SK-N-MC (cell line): ENCODE measurements around the gene APOA1.

Experiments used
- DNase-seq: peaks from one replicate; pipeline ENCODE4 v3.0.0-alpha.2; 2011; ENCODE audit warnings: low read depth, low spot score
- H3K27ac ChIP-seq: fragments of 200-600 bp; sonication (generic); 2 replicates; pipeline ENCODE4 v1.5.1; 2016; ENCODE audit warnings: mixed run types
- H3K36me3 ChIP-seq: fragments of 200-600 bp; sonication (generic); 2 replicates; pipeline ENCODE4 v1.6.1; 2017; ENCODE audit warnings: antibody characterized with exemption, low read length, mixed read lengths; ENCODE audit not compliant: insufficient read depth
- H3K4me3 ChIP-seq: fragments of 200-600 bp; sonication (generic); 2 replicates; pipeline ENCODE4 v1.5.1; 2016
- H3K9ac ChIP-seq: fragments of 200-600 bp; sonication (generic); 2 replicates; pipeline ENCODE4 v1.8.0; 2017; ENCODE audit warnings: mixed run types, mixed read lengths; ENCODE audit not compliant: insufficient read length
- H3K9me3 ChIP-seq: fragments of 200-600 bp; sonication (generic); 2 replicates; pipeline ENCODE4 v1.6.1; 2017; ENCODE audit warnings: low read depth, mild to moderate bottlenecking, antibody characterized with exemption, low read length, moderate library complexity, mixed read lengths
- EZH2 ChIP-seq: fragments of 200-600 bp; sonication (generic); IDR thresholded peaks from one replicate; pipeline ENCODE4 v1.6.1; 2017; ENCODE audit warnings: antibody characterized with exemption
- FOXP2 ChIP-seq: optimal IDR thresholded peaks from 2 replicates; pipeline ENCODE3; 2011; ENCODE audit warnings: mild to moderate bottlenecking, moderate library complexity; ENCODE audit not compliant: insufficient read depth; ENCODE audit errors: extremely low read length, control extremely low read depth
- POLR2AphosphoS5 ChIP-seq: IDR thresholded peaks from 2 replicates; pipeline ENCODE4 v1.6.1; 2012; ENCODE audit warnings: mild to moderate bottlenecking, low read depth, low read length, borderline replicate concordance

The APOA1 gene

DNA sequence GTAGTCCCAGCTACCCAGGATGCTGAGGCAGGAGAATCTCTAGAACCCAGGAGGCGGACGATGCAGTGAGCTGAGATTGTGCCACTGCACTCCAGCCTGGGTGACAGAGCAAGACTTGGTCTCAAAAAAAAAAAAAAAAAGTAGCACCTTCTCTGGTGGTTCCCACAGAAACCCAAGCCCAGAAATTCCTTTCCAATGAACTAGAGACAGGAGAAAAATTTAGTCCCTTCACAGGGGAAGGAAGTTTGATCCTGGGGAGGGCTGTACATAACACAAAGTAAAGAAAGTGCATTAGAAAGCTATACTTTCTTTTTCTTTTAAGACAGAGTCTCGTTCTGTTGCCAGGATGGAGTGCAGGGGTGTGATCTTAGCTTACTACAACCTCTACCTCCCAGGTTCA lies 25.5 kb upstream of the APOA1 start:
- Histone ChIP-seq H3K9me3 (no peaks in the 10 kb centered on the region), H3K36me3 (peaks cover 72% of the 10 kb centered on the region)
- DNase-seq, result no peak

DNA sequence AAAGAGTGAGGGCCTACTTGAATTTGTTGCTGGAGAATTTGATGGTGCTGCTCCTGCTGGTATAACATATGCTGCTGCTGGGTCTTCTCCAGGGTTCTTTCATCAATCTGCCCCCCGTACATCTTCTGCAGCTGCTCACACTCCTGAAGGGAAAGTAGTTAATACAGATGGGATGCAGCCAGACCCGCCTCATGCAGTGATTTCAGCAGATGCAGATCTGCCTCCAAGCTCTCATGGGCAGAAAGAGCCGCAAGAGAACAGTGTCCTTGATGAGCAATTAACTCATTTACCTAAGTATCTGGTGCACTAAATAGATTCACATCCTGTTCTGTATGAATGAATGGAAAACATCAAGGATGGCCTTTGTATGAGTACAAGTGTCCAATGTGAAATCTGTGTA lies 24.8 kb upstream of the APOA1 start:
- TF ChIP-seq EZH2, result no peak
- no peak for TF ChIP-seq FOXP2
- TF ChIP-seq POLR2AphosphoS5, result no peak
- H3K36me3 ChIP-seq, result peaks cover 72% of the 10 kb centered on the region
- no peak for DNase-seq

More for the DNA sequence above, 25.5 kb upstream of the APOA1 start:
- Histone ChIP-seq H3K27ac (no peak overlapping the region), H3K4me3 (no peak overlapping the region), H3K9ac (no peak overlapping the region)
- TF ChIP-seq FOXP2 (no peak), POLR2AphosphoS5 (no peak), EZH2 (no peak)

DNA sequence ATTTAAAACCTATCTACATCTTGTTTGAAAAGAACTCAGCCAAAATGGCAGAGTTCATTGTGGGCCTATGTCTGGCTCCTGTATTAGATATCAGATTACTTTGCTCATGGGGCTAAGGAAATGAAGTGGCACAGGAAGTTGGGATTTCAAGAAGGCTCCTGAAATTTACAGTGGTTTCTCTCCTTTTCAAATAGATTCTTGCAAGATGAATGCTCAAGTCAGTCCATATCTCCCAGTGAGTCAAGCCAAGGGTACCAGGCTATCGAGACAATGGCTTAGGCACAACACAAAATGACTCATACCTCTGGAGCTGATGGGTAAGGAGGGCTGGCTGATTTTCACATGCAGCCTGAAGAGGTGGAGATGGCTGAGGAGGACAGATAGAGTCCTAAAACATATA lies 24.1 kb upstream of the APOA1 start:
- no peak overlapping the region for H3K9ac ChIP-seq
- no peak for DNase-seq
- peaks cover 68% of the 10 kb centered on the region for H3K36me3 ChIP-seq
- no peak overlapping the region for H3K27ac ChIP-seq
- no peak overlapping the region for H3K4me3 ChIP-seq
- H3K9me3 ChIP-seq, result no peaks in the 10 kb centered on the region
- TF ChIP-seq FOXP2, result no peak
- TF ChIP-seq EZH2, result no peak
- no peak for TF ChIP-seq POLR2AphosphoS5

More for the DNA sequence above, 24.8 kb upstream of the APOA1 start:
- Histone ChIP-seq H3K4me3 (no peak overlapping the region), H3K9me3 (no peaks in the 10 kb centered on the region), H3K27ac (no peak overlapping the region), H3K9ac (no peak overlapping the region)

DNA sequence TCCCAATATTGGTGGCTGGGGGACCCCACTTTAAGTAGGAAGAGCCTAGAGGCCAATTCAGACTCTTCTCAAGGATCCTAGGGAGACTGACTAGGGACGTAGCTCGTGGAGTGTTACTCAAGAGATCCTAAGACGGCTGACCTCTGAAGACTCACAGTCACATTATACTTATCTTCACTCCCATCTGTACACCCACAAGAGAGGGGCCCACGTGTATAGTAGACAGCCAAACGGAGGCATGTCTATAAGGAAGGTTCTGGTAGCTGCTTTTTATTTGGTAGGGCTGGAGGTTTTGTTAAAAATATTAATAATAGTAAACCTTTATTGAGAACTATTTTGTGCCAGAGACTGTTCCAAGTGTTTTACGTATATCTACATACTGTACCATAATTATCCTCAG lies 22.9 kb upstream of the APOA1 start:
- TF ChIP-seq POLR2AphosphoS5 (no peak), EZH2 (no peak), FOXP2 (no peak)
- peaks cover 68% of the 10 kb centered on the region for H3K36me3 ChIP-seq

DNA sequence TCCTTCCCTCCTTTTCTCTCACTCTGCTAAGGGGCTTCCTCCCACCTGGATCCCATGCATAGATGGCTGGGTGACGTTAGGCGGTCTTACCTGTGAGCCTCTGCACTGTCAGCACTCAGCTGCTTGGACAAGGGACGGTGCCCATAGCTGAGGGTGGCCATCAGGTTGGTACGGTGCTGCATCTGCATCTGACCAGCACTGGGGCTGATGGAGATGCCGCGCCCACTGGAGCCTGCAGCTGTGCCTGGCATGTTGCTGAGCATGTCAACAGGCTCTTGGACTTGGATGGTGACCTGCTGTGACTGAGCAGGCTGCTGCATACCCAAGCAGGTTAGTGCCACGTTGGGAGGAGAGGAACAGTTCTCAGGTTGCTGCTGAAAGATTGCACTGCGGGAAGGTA lies 21.8 kb upstream of the APOA1 start:
- no peak for DNase-seq
- no peaks in the 10 kb centered on the region for H3K9me3 ChIP-seq
- H3K36me3 ChIP-seq, result peaks cover 61% of the 10 kb centered on the region
- H3K9ac ChIP-seq, result no peak overlapping the region
- TF ChIP-seq FOXP2, result no peak
- no peak for TF ChIP-seq POLR2AphosphoS5
- no peak for TF ChIP-seq EZH2
- H3K27ac ChIP-seq, result no peak overlapping the region
- H3K4me3 ChIP-seq, result no peak overlapping the region

More for the DNA sequence above, 22.9 kb upstream of the APOA1 start:
- Histone ChIP-seq H3K9ac (no peak overlapping the region), H3K9me3 (no peaks in the 10 kb centered on the region), H3K27ac (no peak overlapping the region), H3K4me3 (no peak overlapping the region)
- no peak for DNase-seq

DNA sequence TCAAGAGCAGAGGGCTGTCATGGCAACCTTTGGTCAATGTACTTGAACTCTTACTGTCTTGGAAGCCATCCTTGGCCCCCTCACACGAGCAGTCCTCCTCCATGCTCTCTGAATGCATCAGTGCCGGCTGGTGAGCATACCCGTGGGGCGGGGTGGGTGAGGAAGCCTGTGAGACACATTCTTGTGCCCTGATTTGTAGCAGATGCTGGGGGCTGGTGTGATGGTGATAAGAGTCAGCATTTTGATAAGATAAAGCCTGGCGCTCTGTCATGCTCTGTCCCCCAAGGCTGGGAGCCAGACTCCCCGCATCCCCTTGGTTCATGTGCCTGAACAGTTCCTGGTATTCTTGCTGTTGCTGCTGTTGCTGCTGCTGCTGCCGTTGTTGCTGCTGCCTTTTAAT lies 20.5 kb upstream of the APOA1 start:
- Histone ChIP-seq H3K9ac (no peak overlapping the region), H3K4me3 (no peak overlapping the region), H3K36me3 (peaks cover 53% of the 10 kb centered on the region), H3K27ac (no peak overlapping the region), H3K9me3 (no peaks in the 10 kb centered on the region)
- TF ChIP-seq FOXP2, result no peak
- no peak for DNase-seq

DNA sequence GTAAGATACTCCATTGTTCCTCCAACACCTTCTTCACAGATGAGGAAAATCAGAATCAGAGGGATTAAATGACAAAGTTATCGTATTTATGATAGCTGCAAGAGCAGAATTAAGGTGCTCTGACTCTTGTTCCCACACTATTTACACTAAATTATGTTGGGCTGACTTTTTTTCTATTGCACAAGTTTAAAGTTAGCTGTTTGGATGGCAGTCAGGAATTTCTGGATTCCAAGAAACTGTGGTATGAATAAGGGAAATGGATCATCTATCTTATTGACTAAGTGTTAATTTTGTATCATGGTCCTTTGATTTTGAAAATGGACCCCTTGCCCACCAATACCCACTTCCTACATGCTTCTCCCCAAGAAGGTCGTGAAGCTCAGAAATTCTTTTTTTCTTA lies 19.9 kb upstream of the APOA1 start:
- TF ChIP-seq EZH2 (no peak), FOXP2 (no peak), POLR2AphosphoS5 (no peak)

DNA sequence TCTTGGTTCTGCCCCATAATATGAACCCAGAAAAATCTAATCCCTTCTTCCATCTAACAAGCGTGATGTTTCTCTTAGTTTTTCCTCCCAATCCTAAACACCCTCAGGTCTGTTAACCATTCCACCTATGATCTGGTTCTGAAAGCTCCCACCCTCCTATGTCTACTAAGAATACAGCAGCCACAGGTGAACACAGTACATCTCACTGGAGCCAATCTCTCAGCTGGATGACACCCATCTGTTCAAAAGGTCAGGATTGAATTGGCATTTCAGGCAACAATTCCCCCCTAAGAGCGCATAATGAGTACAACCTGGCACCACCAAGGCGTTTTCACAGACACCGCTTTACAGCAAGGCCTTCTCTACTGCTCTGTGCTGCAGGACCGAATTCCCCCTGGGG lies 19.0 kb upstream of the APOA1 start:
- TF ChIP-seq FOXP2, result no peak
- TF ChIP-seq EZH2, result no peak
- TF ChIP-seq POLR2AphosphoS5, result no peak
- no peak for DNase-seq
- H3K9ac ChIP-seq, result no peak overlapping the region
- H3K9me3 ChIP-seq, result no peaks in the 10 kb centered on the region
- H3K27ac ChIP-seq, result no peak overlapping the region
- peaks cover 42% of the 10 kb centered on the region for H3K36me3 ChIP-seq
- H3K4me3 ChIP-seq, result no peak overlapping the region

More for the DNA sequence above, 19.9 kb upstream of the APOA1 start:
- Histone ChIP-seq H3K9ac (no peak overlapping the region), H3K27ac (no peak overlapping the region), H3K36me3 (peaks cover 51% of the 10 kb centered on the region), H3K9me3 (no peaks in the 10 kb centered on the region), H3K4me3 (no peak overlapping the region)
- DNase-seq, result no peak

DNA sequence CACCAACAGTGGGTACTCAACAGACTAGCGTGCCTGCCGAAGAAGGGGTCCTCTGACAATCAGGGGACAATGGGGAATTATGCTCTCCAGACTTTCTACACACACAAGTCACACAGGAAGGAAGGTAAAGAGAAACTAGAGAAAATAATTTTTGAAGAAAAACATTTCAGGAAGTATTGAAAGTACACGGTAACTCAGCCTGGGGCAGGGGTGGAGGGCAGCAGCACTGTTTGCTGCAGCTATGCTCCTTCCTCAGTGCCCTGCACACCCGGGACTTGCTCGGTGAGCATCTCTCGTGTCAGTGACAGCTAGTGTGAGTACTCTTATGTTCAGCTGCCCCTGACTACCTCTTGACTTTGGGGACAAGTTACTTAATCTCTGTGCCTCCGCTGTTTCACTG lies 18.0 kb upstream of the APOA1 start:
- no peak overlapping the region for H3K4me3 ChIP-seq
- H3K9ac ChIP-seq, result no peak overlapping the region
- no peak for TF ChIP-seq FOXP2
- TF ChIP-seq POLR2AphosphoS5, result no peak
- no peak for TF ChIP-seq EZH2
- no peak for DNase-seq
- no peaks in the 10 kb centered on the region for H3K9me3 ChIP-seq
- no peak overlapping the region for H3K27ac ChIP-seq
- peaks cover 32% of the 10 kb centered on the region for H3K36me3 ChIP-seq
